GM13977 (cell line): ENCODE results near the gene PSME3IP1.

Experiments
- DNase-seq: peaks from one replicate; pipeline ENCODE4 v3.0.0; 2012; ENCODE audit warnings: low spot score
- CTCF ChIP-seq: IDR thresholded peaks from 2 replicates; pipeline ENCODE4 v1.5.1; 2012; ENCODE audit warnings: mild to moderate bottlenecking, control low read depth; ENCODE audit not compliant: insufficient read depth; ENCODE audit errors: extremely low read depth, missing control alignments
- in situ Hi-C: fragments of 300-500 bp; cut with MboI; formaldehyde crosslinking; loops from one replicate; pipeline ENCODE4 v1.12.0; 2022; ENCODE audit warnings: low sequenced_read_pairs, low pct_unique_long_range_greater_than_20kb, mixed read lengths, inconsistent platforms; ENCODE audit not compliant: unreplicated experiment

Gene PSME3IP1

GRCh38 chr16:57153841-57154240, 32.0 kb downstream of the PSME3IP1 start:
- in situ Hi-C loops: no loop called here
- DNase-seq: no peak
- TF ChIP-seq CTCF: no peak

- in situ Hi-C loops: no loop called here
- TF ChIP-seq CTCF: no peak
- DNase-seq: no peak
These were observed 33.4 kb downstream of the PSME3IP1 start for GRCh38 chr16:57152096-57153093.

GRCh38 chr16:57151369-57151768, 34.5 kb downstream of the PSME3IP1 start:
- no peak for DNase-seq
- TF ChIP-seq CTCF: no peak
- in situ Hi-C loops: no loop called here

GRCh38 chr16:57150682-57151330, 35.0 kb downstream of the PSME3IP1 start:
- no peak for TF ChIP-seq CTCF
- no peak for DNase-seq
- in situ Hi-C loops: no loop called here

- in situ Hi-C loops: no loop called here
- TF ChIP-seq CTCF: no peak
These were observed 36.4 kb downstream of the PSME3IP1 start for GRCh38 chr16:57149391-57149790.

GRCh38 chr16:57148481-57148880, 37.4 kb downstream of the PSME3IP1 start:
- DNase-seq: no peak
- in situ Hi-C loops: no loop called here
- TF ChIP-seq CTCF: no peak

More at GRCh38 chr16:57149391-57149790, 36.4 kb downstream of the PSME3IP1 start:
- no peak for DNase-seq
